Thymus (tissue), 11 donors: ENCODE measurements around the gene ASIC2. TPM values are rescaled to one million over a fixed set of nuclear protein-coding genes. Genes with fewer than 3 reads are reported as not detected.
A peak's percentile ranks its signal among the peaks of the same experiment; 100 is the strongest.

Experiments used
- DNase-seq, 9 donors: peaks; one replicate each; pipeline ENCODE4 v3.0.0-alpha.2; 2013; ENCODE audit warnings: low spot score in 9 of 9, low read depth in 6 of 9, missing footprints in 1 of 9
- H3K27ac ChIP-seq, 2 donors: one replicate each; pipeline ENCODE4 v1.5.1; 2013; ENCODE audit warnings: control low read depth in 1 of 2, low read depth in 1 of 2, low read length in 1 of 2, mild to moderate bottlenecking in 1 of 2, moderate library complexity in 1 of 2
- H3K27me3 ChIP-seq, 2 donors: one replicate each; pipeline ENCODE4 v1.5.1; 2013; ENCODE audit warnings: low read length in 1 of 2; ENCODE audit not compliant: control insufficient read depth in 2 of 2, insufficient read depth in 1 of 2
- H3K36me3 ChIP-seq, 2 donors: one replicate each; pipeline ENCODE4 v1.5.1; 2013; ENCODE audit warnings: low read length in 1 of 2, mild to moderate bottlenecking in 1 of 2, moderate library complexity in 1 of 2; ENCODE audit not compliant: control insufficient read depth in 2 of 2, insufficient read depth in 2 of 2
- H3K4me1 ChIP-seq, 2 donors: one replicate each; pipeline ENCODE4 v1.5.1; 2013; ENCODE audit warnings: low read length in 2 of 2; ENCODE audit not compliant: control insufficient read depth in 2 of 2, insufficient read depth in 2 of 2
- H3K4me3 ChIP-seq, 2 donors: one replicate each; pipeline ENCODE4 v1.5.1; 2013; ENCODE audit warnings: low read length in 2 of 2, control low read depth in 1 of 2, mild to moderate bottlenecking in 1 of 2
- H3K9me3 ChIP-seq, 2 donors: one replicate each; pipeline ENCODE4 v1.5.1; 2013; ENCODE audit warnings: low read length in 1 of 2, mild to moderate bottlenecking in 1 of 2; ENCODE audit not compliant: control insufficient read depth in 2 of 2, insufficient read depth in 1 of 2
- WGBS: extraction: QIAGEN DNeasy Blood & Tissue Kit; methylation state at CpG from one replicate; pipeline ENCODE4 v1.1.7; 2013; 5-methylcytosine and 5-hydroxymethylcytosine counted together
- polyA plus RNA-seq: library from polyadenylated mRNA; stranded (reverse); fragments of 200-250 nt; gene quantifications from one replicate; pipeline ENCODE4 v1.2.3, GENCODE V29; 2013
- total RNA-seq: library from RNA; stranded (reverse); fragments of 120-200 nt; gene quantifications from one replicate; pipeline ENCODE4 v1.2.4, GENCODE V29; 2013
- donor health status: healthy.

Gene ASIC2
- total and polyA plus RNA-seq, 2 donors = 0.09 to 0.14 TPM

GRCh38 chr17:33318241-33318640, 25.1 kb upstream of the ASIC2 start:
- Histone ChIP-seq H3K9me3 (no peaks in the 10 kb centered on the region), H3K36me3 (no peaks in the 10 kb centered on the region)
- WGBS = 36% methylated on average over 3 of the region's 3 CpGs

GRCh38 chr17:33316746-33317145, 23.7 kb upstream of the ASIC2 start:
- WGBS = 96% methylated on average over 6 of the region's 6 CpGs
- Histone ChIP-seq H3K27me3 (no peaks in the 10 kb centered on the region), H3K4me1 (no peaks in the 10 kb centered on the region), H3K9me3 (no peaks in the 10 kb centered on the region), H3K4me3 (no peak overlapping the region), H3K27ac (no peak overlapping the region), H3K36me3 (no peaks in the 10 kb centered on the region)
- no peak for DNase-seq

More at GRCh38 chr17:33318241-33318640, 25.1 kb upstream of the ASIC2 start:
- DNase-seq = no peak
- Histone ChIP-seq H3K4me3 (no peak overlapping the region), H3K27me3 (no peaks in the 10 kb centered on the region), H3K4me1 (no peaks in the 10 kb centered on the region), H3K27ac (no peak overlapping the region)

GRCh38 chr17:33310296-33310695, 17.2 kb upstream of the ASIC2 start:
- no peak overlapping the region for H3K4me3 ChIP-seq
- no peaks in the 10 kb centered on the region for H3K9me3 ChIP-seq
- H3K36me3 ChIP-seq = no peaks in the 10 kb centered on the region
- no peak for DNase-seq
- H3K27ac ChIP-seq = no peak overlapping the region
- WGBS = 75% methylated on average over 2 of the region's 2 CpGs
- no peaks in the 10 kb centered on the region for H3K4me1 ChIP-seq
- H3K27me3 ChIP-seq = no peaks in the 10 kb centered on the region

GRCh38 chr17:33303254-33303653, 10.2 kb upstream of the ASIC2 start:
- WGBS = 51% methylated on average over 5 of the region's 5 CpGs
- no peaks in the 10 kb centered on the region for H3K9me3 ChIP-seq
- H3K27ac ChIP-seq = no peak overlapping the region
- no peaks in the 10 kb centered on the region for H3K36me3 ChIP-seq
- no peak for DNase-seq
- H3K27me3 ChIP-seq = no peaks in the 10 kb centered on the region
- H3K4me3 ChIP-seq = no peak overlapping the region
- H3K4me1 ChIP-seq = no peaks in the 10 kb centered on the region

GRCh38 chr17:33302394-33302793, 9.3 kb upstream of the ASIC2 start:
- Histone ChIP-seq H3K4me1 (no peaks in the 10 kb centered on the region), H3K27ac (no peak overlapping the region), H3K4me3 (no peak overlapping the region), H3K36me3 (no peaks in the 10 kb centered on the region), H3K9me3 (no peaks in the 10 kb centered on the region), H3K27me3 (no peaks in the 10 kb centered on the region)
- peak in 2 of 9 donors; percentile 0 to 4 for DNase-seq

GRCh38 chr17:33300241-33300640, 7.1 kb upstream of the ASIC2 start:
- no peaks in the 10 kb centered on the region for H3K27me3 ChIP-seq
- H3K4me1 ChIP-seq = no peaks in the 10 kb centered on the region
- no peak for DNase-seq
- H3K36me3 ChIP-seq = no peaks in the 10 kb centered on the region
- no peak overlapping the region for H3K27ac ChIP-seq
- H3K4me3 ChIP-seq = no peak overlapping the region
- no peaks in the 10 kb centered on the region for H3K9me3 ChIP-seq

- DNase-seq = no peak
- no peak overlapping the region for H3K27ac ChIP-seq
- peaks cover under 1 to 7% of the 10 kb centered on the region in 2 donors for H3K27me3 ChIP-seq
- no peaks in the 10 kb centered on the region for H3K4me1 ChIP-seq
- H3K4me3 ChIP-seq = no peak overlapping the region
- no peaks in the 10 kb centered on the region for H3K9me3 ChIP-seq
- H3K36me3 ChIP-seq = no peaks in the 10 kb centered on the region
- 91% methylated on average over 2 of the region's 2 CpGs for WGBS
These were observed 6.0 kb upstream of the ASIC2 start for GRCh38 chr17:33299115-33299514.

- Histone ChIP-seq H3K4me3 (no peak overlapping the region), H3K4me1 (no peaks in the 10 kb centered on the region), H3K27me3 (peaks cover 13 to 22% of the 10 kb centered on the region in 2 donors), H3K9me3 (peaks cover 0 to 1% of the 10 kb centered on the region in 2 donors), H3K36me3 (no peaks in the 10 kb centered on the region), H3K27ac (no peak overlapping the region)
- WGBS = 88% methylated on average over 4 of the region's 4 CpGs
- DNase-seq = no peak
These were observed 4.5 kb upstream of the ASIC2 start for GRCh38 chr17:33297643-33298042.

- no peak overlapping the region for H3K27ac ChIP-seq
- no peaks in the 10 kb centered on the region for H3K36me3 ChIP-seq
- peaks cover 0 to 1% of the 10 kb centered on the region in 2 donors for H3K9me3 ChIP-seq
- 7% methylated on average over 1 of the region's 1 CpG for WGBS
- H3K4me3 ChIP-seq = no peak overlapping the region
- no peak for DNase-seq
- H3K27me3 ChIP-seq = peaks cover 40 to 45% of the 10 kb centered on the region in 2 donors
- no peaks in the 10 kb centered on the region for H3K4me1 ChIP-seq
These were observed 1.9 kb upstream of the ASIC2 start for GRCh38 chr17:33294994-33295393.
